HTR-8/SVneo (cell line): ENCODE data around the gene TBCD.
"Not testable (repeated sequence)": the region's sequence is repeated elsewhere in the genome, so short reads cannot be mapped to it uniquely, and the experiment has no call there.

Experiments
- DNase-seq: peaks from one replicate; pipeline ENCODE4 v3.0.0; 2011; ENCODE audit warnings: low spot score, mixed read lengths; ENCODE audit not compliant: insufficient read length
- FAIRE-seq: peaks from 2 replicates; lab custom pipeline; 2011; peaks lifted over from hg19 to GRCh38; lab: Jason Lieb, UNC

The TBCD gene

GRCh38 chr17:82754297-82755208 lies 2.7 kb downstream of the TBCD start:
- FAIRE-seq (no peak), DNase-seq (no peak)

GRCh38 chr17:82756166-82756565 lies 4.3 kb downstream of the TBCD start:
- DNase-seq, result no peak
- FAIRE-seq, result no peak

- FAIRE-seq, result no peak
- DNase-seq, result no peak
These were observed 13.5 kb downstream of the TBCD start for GRCh38 chr17:82765371-82765770.

GRCh38 chr17:82767041-82767754 lies 15.3 kb downstream of the TBCD start:
- DNase-seq, result peak; percentile 39

GRCh38 chr17:82769041-82769440 lies 17.2 kb downstream of the TBCD start:
- DNase-seq (no peak), FAIRE-seq (no peak)

More at GRCh38 chr17:82767041-82767754, 15.3 kb downstream of the TBCD start:
- no peak for FAIRE-seq

- no peak for DNase-seq
- FAIRE-seq, result no peak
These were observed 20.2 kb downstream of the TBCD start for GRCh38 chr17:82772026-82772425.

GRCh38 chr17:82774456-82774855 lies 22.6 kb downstream of the TBCD start:
- FAIRE-seq, DNase-seq: not testable (repeated sequence)

- peak; percentile 59 for DNase-seq
- no peak for FAIRE-seq
These were observed 23.3 kb downstream of the TBCD start for GRCh38 chr17:82775001-82775823.

- no peak for DNase-seq
- no peak for FAIRE-seq
These were observed 24.6 kb downstream of the TBCD start for GRCh38 chr17:82776454-82776853.

- not testable (repeated sequence) for FAIRE-seq
These were observed 26.0 kb downstream of the TBCD start for GRCh38 chr17:82777778-82778375.

GRCh38 chr17:82779541-82779940 lies 27.7 kb downstream of the TBCD start:
- FAIRE-seq (no peak), DNase-seq (no peak)

More at GRCh38 chr17:82777778-82778375, 26.0 kb downstream of the TBCD start:
- not testable (repeated sequence) for DNase-seq

- FAIRE-seq (no peak), DNase-seq (no peak)
These were observed 28.3 kb downstream of the TBCD start for GRCh38 chr17:82780195-82780594.

GRCh38 chr17:82780971-82781893 lies 29.4 kb downstream of the TBCD start:
- DNase-seq, result no peak
- FAIRE-seq, result no peak

- FAIRE-seq (no peak), DNase-seq (peak; percentile 94)
These were observed 30.0 kb downstream of the TBCD start for GRCh38 chr17:82781894-82782274.

- FAIRE-seq, result no peak
These were observed 30.9 kb downstream of the TBCD start for GRCh38 chr17:82782657-82783207.

GRCh38 chr17:82783498-82783897 lies 31.6 kb downstream of the TBCD start:
- FAIRE-seq (no peak), DNase-seq (no peak)

More at GRCh38 chr17:82782657-82783207, 30.9 kb downstream of the TBCD start:
- DNase-seq, result no peak

- DNase-seq, result not testable (repeated sequence)
These were observed 33.7 kb downstream of the TBCD start for GRCh38 chr17:82785581-82785980.

GRCh38 chr17:82786427-82786826 lies 34.6 kb downstream of the TBCD start:
- DNase-seq (no peak), FAIRE-seq (no peak)

More at GRCh38 chr17:82785581-82785980, 33.7 kb downstream of the TBCD start:
- not testable (repeated sequence) for FAIRE-seq
